T-helper 1 cell treated with Interleukin-12 subunit alpha and Interleukin-12 subunit beta and Interleukin-4 antibody, amounts not matched to agents 30 ng/mL and 1 ng/mL, for 36 hours (primary cell): ENCODE results near the gene OPCML. TPM values are rescaled to one million over a fixed set of nuclear protein-coding genes. Genes with fewer than 3 reads are reported as not detected.

ENCODE experiments used
- intact Hi-C: fragments of 100-400 bp; cut with micrococcal nuclease; formaldehyde crosslinking; loops from one replicate; pipeline ENCODE4 v1.15.1; 2024
- total RNA-seq: library from RNA; stranded (reverse); gene quantifications from 2 replicates; pipeline ENCODE4 v1.2.3, GENCODE V29; 2022

Gene OPCML
- total RNA-seq, 1 donor from 2014 or later = 0.02 TPM

GRCh38 chr11:132822276-132822675 is 710.0 kb downstream of the OPCML start:
- intact Hi-C loops = no loop called here

- intact Hi-C loops = no loop called here
Measured at GRCh38 chr11:132821499-132821898, 710.8 kb downstream of the OPCML start.

GRCh38 chr11:132821014-132821413 is 711.3 kb downstream of the OPCML start:
- intact Hi-C loops = no loop called here

- intact Hi-C loops = no loop called here
Measured at GRCh38 chr11:132818951-132819350, 713.4 kb downstream of the OPCML start.

- intact Hi-C loops = no loop called here
Measured at GRCh38 chr11:132817387-132817786, 714.9 kb downstream of the OPCML start.

GRCh38 chr11:132814410-132814809 is 717.9 kb downstream of the OPCML start:
- intact Hi-C loops = no loop called here

GRCh38 chr11:132811649-132812048 is 720.7 kb downstream of the OPCML start:
- intact Hi-C loops = no loop called here

GRCh38 chr11:132809070-132809469 is 723.2 kb downstream of the OPCML start:
- intact Hi-C loops = no loop called here

GRCh38 chr11:132804258-132804657 is 728.0 kb downstream of the OPCML start:
- intact Hi-C loops = no loop called here

GRCh38 chr11:132803436-132803835 is 728.9 kb downstream of the OPCML start:
- intact Hi-C loops = no loop called here

- intact Hi-C loops = no loop called here
Measured at GRCh38 chr11:132802947-132803346, 729.4 kb downstream of the OPCML start.

GRCh38 chr11:132793831-132794230 is 738.5 kb downstream of the OPCML start:
- intact Hi-C loops = no loop called here

GRCh38 chr11:132792341-132793140 is 739.8 kb downstream of the OPCML start:
- intact Hi-C loops = no loop called here

GRCh38 chr11:132790971-132791370 is 741.3 kb downstream of the OPCML start:
- intact Hi-C loops = no loop called here

- intact Hi-C loops = no loop called here
Measured at GRCh38 chr11:132790466-132790865, 741.8 kb downstream of the OPCML start.

GRCh38 chr11:132788816-132789325 is 743.4 kb downstream of the OPCML start:
- intact Hi-C loops = no loop called here

GRCh38 chr11:132785878-132786277 is 746.4 kb downstream of the OPCML start:
- intact Hi-C loops = no loop called here

- intact Hi-C loops = no loop called here
Measured at GRCh38 chr11:132784441-132784840, 747.9 kb downstream of the OPCML start.

- intact Hi-C loops = no loop called here
Measured at GRCh38 chr11:132782102-132782501, 750.2 kb downstream of the OPCML start.

- intact Hi-C loops = no loop called here
Measured at GRCh38 chr11:132780046-132780445, 752.3 kb downstream of the OPCML start.

- intact Hi-C loops = no loop called here
Measured at GRCh38 chr11:132779497-132779896, 752.8 kb downstream of the OPCML start.

GRCh38 chr11:132777067-132777975 is 755.0 kb downstream of the OPCML start:
- intact Hi-C loops = no loop called here
